OCI-M2 (cell line): Measurements from ENCODE around the gene ZNF213.

ENCODE experiments used
- DNase-seq: peaks from one replicate; lab custom pipeline; 2025; ENCODE audit not compliant: unreplicated experiment; lab: John Stamatoyannopoulos, UW

ZNF213 gene, protein sequence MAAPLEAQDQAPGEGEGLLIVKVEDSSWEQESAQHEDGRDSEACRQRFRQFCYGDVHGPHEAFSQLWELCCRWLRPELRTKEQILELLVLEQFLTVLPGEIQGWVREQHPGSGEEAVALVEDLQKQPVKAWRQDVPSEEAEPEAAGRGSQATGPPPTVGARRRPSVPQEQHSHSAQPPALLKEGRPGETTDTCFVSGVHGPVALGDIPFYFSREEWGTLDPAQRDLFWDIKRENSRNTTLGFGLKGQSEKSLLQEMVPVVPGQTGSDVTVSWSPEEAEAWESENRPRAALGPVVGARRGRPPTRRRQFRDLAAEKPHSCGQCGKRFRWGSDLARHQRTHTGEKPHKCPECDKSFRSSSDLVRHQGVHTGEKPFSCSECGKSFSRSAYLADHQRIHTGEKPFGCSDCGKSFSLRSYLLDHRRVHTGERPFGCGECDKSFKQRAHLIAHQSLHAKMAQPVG

DNA sequence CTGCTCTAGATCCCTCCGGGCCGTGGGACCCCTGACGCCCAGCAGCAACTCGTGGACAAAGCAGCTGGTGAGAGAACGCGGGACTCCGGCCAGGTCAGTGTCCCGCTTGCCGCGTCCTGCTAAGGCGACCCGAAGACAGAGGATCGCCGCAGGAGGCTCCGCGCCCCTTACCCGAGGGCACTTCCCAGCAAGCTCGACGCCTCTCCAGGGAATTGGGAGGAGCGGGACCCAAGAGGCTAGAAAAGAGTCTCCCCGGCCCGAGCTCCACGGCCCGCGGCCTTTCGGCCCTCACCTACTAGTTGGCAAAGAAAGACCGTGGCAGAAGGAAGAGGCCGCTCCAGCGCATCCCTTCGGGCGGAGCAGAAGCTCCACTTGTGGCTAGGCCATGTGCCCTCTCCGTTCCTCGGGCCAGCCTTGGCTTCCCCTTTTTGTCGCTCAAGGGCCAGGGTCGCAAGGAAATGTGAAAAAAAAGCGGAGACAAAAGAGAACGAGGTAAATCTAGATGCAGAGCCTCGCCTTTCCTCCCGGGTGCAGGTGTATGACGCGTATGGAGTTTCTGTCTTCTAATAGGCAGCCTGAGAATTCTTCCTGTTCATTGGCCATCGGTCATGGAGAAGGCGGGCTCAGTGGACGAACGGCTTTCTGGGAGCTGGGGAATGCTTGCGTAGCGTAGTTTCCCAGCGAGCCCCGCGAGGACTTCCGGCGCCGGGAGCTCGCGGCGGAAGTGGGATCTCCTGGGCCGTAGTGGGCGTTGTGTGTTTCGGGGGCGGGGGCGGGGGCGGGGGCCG lies at the start of gene ZNF213:
Gene ZNF213, plus strand, starts transcription at position 692 of the 788 bp plus-strand sequence. CDS start 2,252 bp downstream, outside the sequence.
- DNase-seq: peak; percentile 37

DNA sequence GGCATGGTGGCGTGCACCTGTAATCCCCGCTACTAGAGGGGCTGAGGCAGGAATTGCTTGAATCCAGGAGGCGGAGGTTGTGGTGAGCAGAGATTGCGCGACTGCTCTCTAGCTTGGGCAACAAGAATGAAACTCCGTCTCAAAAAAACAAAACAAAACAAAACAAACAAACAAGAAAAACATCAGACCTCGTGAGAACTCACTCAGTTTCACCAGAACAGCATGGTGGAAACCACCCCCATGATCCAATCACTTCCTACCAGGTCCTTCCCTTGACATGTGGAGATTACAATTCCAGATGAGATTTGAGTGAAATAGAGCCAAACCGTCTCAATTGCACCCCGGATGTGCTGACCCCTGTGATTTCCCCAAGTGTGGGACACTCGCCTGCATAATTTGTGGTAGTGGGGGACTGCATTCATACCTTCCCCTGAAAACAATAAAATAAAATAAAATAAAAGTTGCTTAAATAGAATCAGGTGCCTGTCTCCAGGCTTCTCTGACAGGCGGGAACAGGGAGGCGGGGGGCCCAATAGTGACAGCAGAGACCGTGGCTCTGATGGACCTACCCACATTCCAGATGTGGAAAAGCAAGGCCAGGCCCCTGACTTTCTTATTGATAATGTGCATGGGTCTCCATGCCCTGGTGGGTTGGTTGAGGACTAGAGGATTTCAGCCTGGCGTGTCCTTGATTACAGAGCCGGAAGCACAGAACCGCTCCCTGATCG lies 48.8 kb upstream of the ZNF213 start:
- DNase-seq: no peak

- DNase-seq: no peak
Measured at GRCh38 chr16:3086596-3087242, 48.1 kb upstream of the ZNF213 start.

DNA sequence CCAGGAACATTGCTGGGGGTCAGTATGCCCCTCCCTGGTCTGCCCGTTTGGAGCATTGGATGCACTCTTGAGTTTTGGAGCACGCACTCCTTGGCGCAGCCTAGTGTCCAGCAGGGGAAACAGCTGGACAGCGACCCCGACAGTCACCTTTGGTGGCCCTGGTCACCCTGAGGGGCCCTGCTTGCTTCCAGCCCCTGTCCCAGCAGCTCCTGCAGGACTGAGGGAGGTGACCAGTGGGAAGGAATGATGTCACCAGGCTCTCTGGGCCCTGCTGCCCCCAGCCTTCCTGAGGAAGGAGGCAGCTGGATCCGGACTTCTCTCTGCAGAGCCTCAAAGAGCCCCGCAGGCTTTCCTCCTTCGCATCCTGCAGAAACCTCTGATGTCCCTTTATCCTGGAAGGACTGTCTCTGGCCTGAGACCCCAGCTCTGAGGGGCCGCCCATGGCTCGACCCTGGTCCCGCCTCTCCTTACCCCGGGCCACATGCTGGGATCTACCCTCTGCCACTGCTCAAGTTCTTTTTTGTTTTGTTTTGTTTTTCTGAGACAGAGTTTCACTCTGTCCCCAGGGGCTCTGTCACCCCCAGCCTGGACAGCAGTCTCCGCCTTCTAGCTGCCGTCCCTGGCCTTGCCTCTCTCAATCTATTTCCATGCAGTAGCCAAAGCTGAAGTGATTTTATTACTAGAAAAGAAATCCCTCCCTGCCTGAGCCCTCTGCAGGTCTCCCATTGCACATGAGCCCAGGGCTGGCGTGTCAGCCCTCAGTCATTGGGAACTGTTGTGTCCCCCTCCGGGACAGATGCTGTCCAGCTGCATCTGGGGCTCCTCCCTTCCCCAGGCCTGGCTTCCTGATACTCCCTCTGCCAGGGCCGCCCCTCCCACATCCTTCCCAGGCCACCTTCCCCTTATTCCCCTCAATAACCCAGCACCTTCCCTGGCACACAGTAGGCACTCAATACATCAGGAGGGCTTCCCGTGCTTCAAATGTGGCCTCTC lies 47.3 kb upstream of the ZNF213 start:
- no peak for DNase-seq

- no peak for DNase-seq
Measured at GRCh38 chr16:3088450-3088849, 46.4 kb upstream of the ZNF213 start.

DNA sequence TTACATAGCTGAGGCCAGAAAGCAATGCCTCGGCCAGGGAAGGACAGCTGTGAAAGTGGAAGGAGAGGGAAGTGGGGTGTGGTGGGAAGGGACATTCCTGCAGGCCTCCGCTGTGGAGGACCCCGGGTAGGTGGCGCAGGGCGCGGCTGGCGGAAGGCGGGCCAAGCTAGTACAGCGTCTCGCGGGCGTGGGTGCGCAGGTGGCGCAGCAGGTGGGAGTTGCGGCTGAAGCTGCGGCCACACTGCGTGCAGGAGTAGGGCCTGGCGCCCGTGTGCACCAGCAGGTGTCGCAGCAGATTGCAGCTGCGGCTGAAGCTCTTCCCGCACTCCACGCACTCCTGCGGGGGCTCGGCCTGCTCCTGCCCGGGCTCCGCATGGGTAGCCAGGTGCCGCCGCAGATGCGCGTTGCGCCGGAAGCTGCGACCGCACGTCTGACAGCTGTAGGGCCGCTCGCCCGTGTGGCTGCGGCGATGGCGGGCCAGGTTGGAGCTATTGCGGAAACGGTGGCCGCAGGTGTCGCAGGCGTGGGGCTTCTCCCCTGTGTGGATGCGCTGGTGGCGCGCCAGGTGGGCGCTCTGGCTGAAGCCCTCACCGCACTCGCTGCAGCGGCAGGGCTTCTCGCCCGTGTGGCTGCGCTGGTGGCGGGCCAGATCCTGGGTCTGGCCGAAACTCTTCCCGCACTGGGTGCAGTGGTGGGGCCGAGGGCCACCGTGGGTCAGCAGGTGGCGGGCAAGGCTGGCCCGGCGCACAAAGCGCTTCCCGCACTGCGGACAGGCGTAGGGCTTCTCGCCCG lies 45.7 kb upstream of the ZNF213 start:
- no peak for DNase-seq

DNA sequence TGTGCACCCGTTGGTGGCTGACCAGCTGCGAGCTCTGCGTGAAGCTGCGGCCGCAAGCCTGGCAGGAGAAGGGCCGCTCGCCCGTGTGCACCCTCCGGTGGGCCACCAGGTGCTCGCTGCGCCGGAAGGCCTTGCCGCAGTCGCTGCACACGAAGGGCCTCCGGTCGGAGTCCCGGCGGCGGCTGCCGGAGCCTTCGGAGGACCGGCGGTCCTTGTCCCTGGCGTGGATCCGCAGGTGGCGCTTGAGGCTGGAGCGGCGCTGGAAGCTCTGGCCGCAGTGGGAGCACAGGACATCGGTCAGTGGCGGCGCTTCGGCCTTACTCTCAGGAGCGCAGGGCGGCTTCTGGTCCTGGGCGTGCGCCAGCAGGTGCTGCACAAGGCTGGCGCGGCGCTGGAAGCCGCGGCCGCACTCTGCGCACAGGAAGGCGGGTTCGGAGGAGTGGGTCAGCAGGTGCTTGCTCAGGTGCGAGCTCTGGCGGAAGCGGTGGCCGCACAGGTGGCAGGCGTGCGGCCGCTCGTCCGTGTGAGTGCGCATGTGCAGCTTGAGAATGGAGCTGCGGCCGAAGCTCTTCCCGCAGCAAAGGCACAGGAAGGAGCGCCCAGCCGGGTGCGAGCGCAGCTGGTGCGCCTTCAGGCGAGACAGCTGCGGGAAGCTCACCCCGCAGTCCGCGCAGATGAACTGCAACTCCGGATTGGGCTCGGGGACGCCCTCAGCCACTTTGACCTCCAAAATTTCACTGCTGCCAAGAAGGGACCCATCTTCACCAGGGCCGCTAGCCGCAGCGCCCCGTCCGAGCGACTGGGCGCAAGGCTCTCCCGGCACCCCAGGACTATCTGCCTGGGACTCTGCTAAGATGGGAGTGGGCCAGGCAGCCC lies 44.9 kb upstream of the ZNF213 start:
- no peak for DNase-seq

DNA sequence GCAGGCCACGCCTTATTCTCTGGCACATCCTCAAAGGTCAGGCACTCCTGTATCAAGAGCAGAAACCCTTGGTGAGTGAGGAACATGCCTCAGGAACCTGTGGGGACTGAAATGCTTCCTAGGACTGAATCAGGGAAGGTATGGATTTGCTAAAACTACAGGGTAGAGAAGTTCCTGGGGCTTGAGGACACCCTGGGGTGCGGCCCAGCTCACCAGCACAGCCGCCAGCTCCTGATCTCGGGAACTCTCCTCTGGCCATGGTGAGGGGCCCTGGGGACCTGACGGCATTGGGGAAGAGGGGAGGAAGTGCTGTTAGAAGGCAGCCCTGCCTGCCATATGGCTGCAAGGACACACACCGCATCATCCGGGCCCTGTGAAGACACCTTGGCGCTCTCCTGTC lies 43.3 kb upstream of the ZNF213 start:
- no peak for DNase-seq

- no peak for DNase-seq
Measured at GRCh38 chr16:3092501-3092941, 42.3 kb upstream of the ZNF213 start.

DNA sequence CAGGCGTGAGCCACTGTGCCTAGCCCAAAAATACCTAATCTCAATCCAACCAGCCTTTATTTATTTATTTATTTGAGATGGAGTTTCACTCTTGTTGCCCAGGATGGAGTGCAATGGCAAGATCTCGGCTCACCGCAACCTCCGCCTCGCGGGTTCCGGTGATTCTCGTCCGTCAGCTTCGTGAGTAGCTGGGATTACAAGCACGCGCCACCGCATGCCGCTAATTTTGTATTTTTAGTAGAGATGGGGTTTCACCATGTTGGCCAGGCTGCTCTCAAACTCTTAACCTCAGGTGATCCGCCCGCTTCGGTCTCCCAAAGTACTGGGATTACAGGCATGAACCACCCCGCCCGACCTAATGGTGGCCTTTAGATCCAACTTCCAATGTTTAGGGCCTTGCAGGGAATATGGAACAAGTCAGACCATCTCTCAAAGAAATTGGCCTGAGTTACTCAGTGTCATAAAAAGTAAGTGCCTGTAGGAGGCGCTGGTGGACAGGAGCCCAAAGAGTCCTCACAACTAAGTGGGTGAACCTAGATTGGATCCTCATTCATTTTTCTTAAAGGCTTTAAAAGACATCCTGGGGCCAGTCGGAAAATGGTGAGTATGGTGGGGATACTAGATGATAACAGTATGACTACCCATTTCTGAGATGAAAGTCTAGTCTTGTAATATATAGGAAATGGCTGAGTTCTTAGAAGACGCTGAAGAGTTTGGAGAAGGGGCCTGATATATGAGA lies 40.4 kb upstream of the ZNF213 start:
- no peak for DNase-seq

DNA sequence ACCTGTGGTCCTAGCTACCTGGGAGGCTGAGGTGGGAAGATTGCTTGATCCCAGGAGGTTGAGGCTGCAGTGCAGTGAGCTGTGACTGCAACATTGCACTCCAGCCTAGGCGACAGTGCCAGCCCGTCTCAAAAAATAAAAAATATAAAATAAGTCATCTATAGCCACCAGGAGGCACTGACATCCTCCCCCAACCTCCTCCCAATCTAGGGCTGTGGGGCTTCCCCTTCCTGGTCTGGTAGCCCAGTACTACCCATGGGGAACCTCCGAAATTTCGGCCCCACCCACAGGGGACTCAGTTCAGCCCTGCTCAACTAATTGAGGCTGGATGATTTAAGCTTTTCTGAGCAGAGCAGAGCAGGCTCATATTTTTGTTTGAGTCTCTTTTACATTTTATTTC lies 39.0 kb upstream of the ZNF213 start:
- no peak for DNase-seq

- DNase-seq: no peak
Measured at GRCh38 chr16:3096362-3096761, 38.5 kb upstream of the ZNF213 start.

- no peak for DNase-seq
Measured at GRCh38 chr16:3097266-3097665, 37.6 kb upstream of the ZNF213 start.

DNA sequence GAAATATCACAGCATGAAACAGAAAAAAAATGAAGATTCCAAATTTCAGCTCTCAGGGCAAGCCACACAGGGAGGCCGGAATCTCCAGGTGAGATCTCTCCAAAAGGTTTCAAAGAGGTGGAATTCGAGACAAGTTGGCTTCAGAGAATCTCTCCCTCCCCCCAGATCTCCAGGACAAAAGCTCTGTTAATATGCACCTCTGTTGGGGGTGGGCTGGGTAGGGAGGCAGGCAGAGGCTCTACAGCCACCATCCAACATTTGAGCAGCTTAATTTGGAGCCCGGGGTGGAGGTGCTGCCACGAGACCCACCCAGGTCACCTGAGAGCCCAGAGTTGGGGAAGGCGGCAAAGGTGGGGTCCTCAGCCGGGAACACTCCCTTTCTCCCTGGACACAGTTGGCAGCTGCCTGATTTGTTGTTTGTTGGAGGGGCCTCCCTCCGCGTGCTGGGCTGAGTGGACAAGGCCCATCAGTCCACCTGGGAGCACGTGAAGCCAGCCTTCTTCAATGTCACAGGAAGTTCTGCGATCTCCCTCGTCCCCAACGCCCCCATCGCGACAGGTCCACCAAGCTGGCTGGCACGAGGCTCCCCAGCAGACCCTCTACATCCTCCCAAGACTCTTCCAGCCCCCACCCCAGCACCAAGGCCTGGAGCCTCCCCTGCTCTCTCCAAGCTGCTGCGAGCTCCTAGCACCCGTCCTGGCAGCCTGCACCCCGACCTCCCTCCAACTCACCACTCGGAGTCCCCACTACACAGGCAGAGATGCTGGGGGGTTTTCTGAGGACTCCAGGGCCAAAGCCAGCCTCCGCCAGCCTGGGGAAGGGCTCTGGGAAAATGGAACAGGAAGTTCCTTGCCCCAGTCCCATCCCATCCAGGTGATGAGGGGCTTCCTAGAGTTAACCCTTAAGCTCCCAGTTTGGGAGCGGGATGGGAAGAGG lies 36.1 kb upstream of the ZNF213 start, which contains the start of gene ZSCAN10:
Gene ZSCAN10, minus strand, starts transcription at position 836 of the 936 bp plus-strand sequence. CDS start 6,357 bp downstream, outside the sequence.
- no peak for DNase-seq

GRCh38 chr16:3099395-3099731 lies 35.5 kb upstream of the ZNF213 start:
- DNase-seq: no peak
